Caco-2 (cell line): ENCODE measurements around the gene KLF16. TPM values are rescaled to one million over a fixed set of nuclear protein-coding genes. Genes with fewer than 3 reads are reported as not detected.

ENCODE experiments used
- BruUV-seq: library from RNA; stranded (reverse); fragments of 400-500 nt; replicated peaks from 2 replicates; lab custom pipeline; 2021; lab: Mats Ljungman, UMichigan
- CTCF ChIA-PET: fragments of 300-600 bp; sonication (Branson Sonifier 250); formaldehyde crosslinking; loops from one replicate; lab custom pipeline; 2022; ENCODE audit warnings: antibody characterized with exemption; lab: Charles Lee
- POLR2A ChIA-PET: fragments of 300-600 bp; sonication (Branson Sonifier 250); formaldehyde crosslinking; loops from one replicate; lab custom pipeline; 2022; ENCODE audit warnings: antibody characterized with exemption; lab: Charles Lee
- DNase-seq, 2 experiments: peaks; one replicate each; pipeline versions ENCODE4 v3.0.0 to v3.0.0-alpha.2; 2020 to 2022
- H3K27me3 ChIP-seq: replicated peaks from 2 replicates; pipeline ENCODE4 v1.6.0; 2011; ENCODE audit warnings: low read length; ENCODE audit not compliant: control insufficient read depth, insufficient read depth
- H3K36me3 ChIP-seq: 2 replicates; pipeline ENCODE4 v1.5.1; 2011; ENCODE audit warnings: low read length; ENCODE audit not compliant: control insufficient read depth, insufficient read depth
- H3K4me1 ChIP-seq: fragments of 250-450 bp; sonication (Bioruptor Pico); 2 replicates; pipeline ENCODE4 v1.5.1; 2020; ENCODE audit warnings: mild to moderate bottlenecking
- H3K4me3 ChIP-seq: 2 replicates; pipeline ENCODE4 v1.5.1; 2011; ENCODE audit warnings: low read depth, mild to moderate bottlenecking, control low read depth, low read length
- H3K9me3 ChIP-seq: fragments of 250-450 bp; sonication (Bioruptor Pico); 2 replicates; pipeline ENCODE4 v1.5.1; 2020; ENCODE audit warnings: mild to moderate bottlenecking, moderate library complexity
- H3K27ac Mint-ChIP-seq: one replicate; pipeline ENCODE4 v1.8.0; 2022; ENCODE audit warnings: mixed read lengths; ENCODE audit not compliant: unreplicated experiment
- H3K27me3 Mint-ChIP-seq: one replicate; pipeline ENCODE4 v1.8.0; 2022; ENCODE audit warnings: mixed read lengths; ENCODE audit not compliant: insufficient read depth, unreplicated experiment
- H3K36me3 Mint-ChIP-seq: one replicate; pipeline ENCODE4 v1.8.0; 2022; ENCODE audit warnings: mild to moderate bottlenecking, mixed read lengths; ENCODE audit not compliant: insufficient read depth, unreplicated experiment
- H3K4me1 Mint-ChIP-seq: one replicate; pipeline ENCODE4 v1.8.0; 2022; ENCODE audit warnings: low read depth, mixed read lengths; ENCODE audit not compliant: unreplicated experiment
- H3K4me3 Mint-ChIP-seq: one replicate; pipeline ENCODE4 v1.8.0; 2022; ENCODE audit warnings: mild to moderate bottlenecking, moderate library complexity, mixed read lengths; ENCODE audit not compliant: unreplicated experiment
- H3K9me3 Mint-ChIP-seq: one replicate; pipeline ENCODE4 v1.8.0; 2022; ENCODE audit warnings: mixed read lengths; ENCODE audit not compliant: unreplicated experiment
- CTCF ChIP-seq, 2 experiments: fragments of 200-600 bp in 1 of 2; IDR thresholded peaks; 1 replicate in 1 of 2; 2 replicates in 1 of 2; pipeline versions ENCODE4 v1.5.1 to v1.8.0; 2011 to 2022; ENCODE audit warnings: antibody characterized with exemption in 1 of 2, control low read depth in 1 of 2, inconsistent platforms in 1 of 2, low read depth in 1 of 2, low read length in 1 of 2, mild to moderate bottlenecking in 1 of 2, moderate library complexity in 1 of 2; ENCODE audit not compliant: insufficient read depth in 1 of 2, severe bottlenecking in 1 of 2, unreplicated experiment in 1 of 2
- intact Hi-C: fragments of 100-400 bp; cut with micrococcal nuclease; formaldehyde crosslinking; loops from one replicate; pipeline ENCODE4 v1.10.0; 2022; ENCODE audit not compliant: unreplicated experiment
- total RNA-seq: library from RNA; stranded (reverse); gene quantifications from 2 replicates; pipeline ENCODE4 v1.2.3, GENCODE V29; 2022

KLF16 gene
- total RNA-seq, 1 experiment from 2014 or later = 26.8 TPM

GRCh38 chr19:1837625-1838105 lies 25.7 kb downstream of the KLF16 start:
- peak; percentile 82 to 87 for TF ChIP-seq CTCF (IDR thresholded peaks at IDR 0.05; ENCODE audit: insufficient read depth in 1 of 2, low read depth in 1 of 2, low read length in 1 of 2, severe bottlenecking in 1 of 2, unreplicated experiment in 1 of 2)
- Histone ChIP-seq H3K27me3 (no peaks in the 10 kb centered on the region), H3K9me3 (no peaks in the 10 kb centered on the region), H3K4me3 (no peak overlapping the region), H3K4me1 (no peaks in the 10 kb centered on the region), H3K36me3 (no peaks in the 10 kb centered on the region)
- no TSS peak for BruUV-seq
- peak in 1 of 2 experiments; percentile 70 for DNase-seq
- Mint-ChIP-seq H3K27ac (no peak overlapping the region), H3K4me1 (no peaks in the 10 kb centered on the region), H3K4me3 (no peak overlapping the region), H3K9me3 (no peaks in the 10 kb centered on the region), H3K36me3 (peaks cover 35% of the 10 kb centered on the region), H3K27me3 (no peaks in the 10 kb centered on the region)
- CTCF ChIA-PET = interaction anchor here (0.8 to 2.7 kb wide), 2 partner anchors 12 to 15 kb away, joined by 4 to 14 read pairs; no protein-coding TSS in a partner anchor
- POLR2A ChIA-PET = interaction anchor here (1.2 kb wide), 1 partner anchor 9 kb away, joined by 3 read pairs; no protein-coding TSS in a partner anchor
- intact Hi-C loops = no loop called here

GRCh38 chr19:1837222-1837565 lies 26.2 kb downstream of the KLF16 start:
- Mint-ChIP-seq H3K4me3 (no peak overlapping the region), H3K4me1 (no peaks in the 10 kb centered on the region), H3K27me3 (no peaks in the 10 kb centered on the region), H3K27ac (no peak overlapping the region), H3K9me3 (no peaks in the 10 kb centered on the region), H3K36me3 (peaks cover 38% of the 10 kb centered on the region)
- H3K4me3 ChIP-seq = no peak overlapping the region
- intact Hi-C loops = no loop called here
- TF ChIP-seq CTCF (IDR thresholded peaks at IDR 0.05; ENCODE audit: insufficient read depth in 1 of 2, low read depth in 1 of 2, low read length in 1 of 2, severe bottlenecking in 1 of 2, unreplicated experiment in 1 of 2) = no peak
- no peaks in the 10 kb centered on the region for H3K36me3 ChIP-seq
- H3K27me3 ChIP-seq = no peaks in the 10 kb centered on the region
- no peak for DNase-seq
- H3K9me3 ChIP-seq = no peaks in the 10 kb centered on the region
- no TSS peak for BruUV-seq
- ChIA-PET CTCF (interaction anchor here (0.8 to 2.7 kb wide), 2 partner anchors 11 to 15 kb away, joined by 4 to 14 read pairs; no protein-coding TSS in a partner anchor), POLR2A (no interaction called here)
- no peaks in the 10 kb centered on the region for H3K4me1 ChIP-seq

GRCh38 chr19:1836458-1837221 lies 26.7 kb downstream of the KLF16 start:
- Mint-ChIP-seq H3K4me3 (no peak overlapping the region), H3K36me3 (peaks cover 40% of the 10 kb centered on the region), H3K27ac (peak overlapping the region; percentile 13), H3K4me1 (no peaks in the 10 kb centered on the region), H3K9me3 (no peaks in the 10 kb centered on the region), H3K27me3 (no peaks in the 10 kb centered on the region)
- no peaks in the 10 kb centered on the region for H3K9me3 ChIP-seq
- POLR2A ChIA-PET = no interaction called here
- no peak for DNase-seq
- H3K4me1 ChIP-seq = no peaks in the 10 kb centered on the region
- no peak for TF ChIP-seq CTCF (IDR thresholded peaks at IDR 0.05; ENCODE audit: insufficient read depth in 1 of 2, low read depth in 1 of 2, low read length in 1 of 2, severe bottlenecking in 1 of 2, unreplicated experiment in 1 of 2)
- no peaks in the 10 kb centered on the region for H3K27me3 ChIP-seq
- no peaks in the 10 kb centered on the region for H3K36me3 ChIP-seq
- CTCF ChIA-PET = interaction anchor here (0.8 to 2.7 kb wide), 3 partner anchors 10 to 14 kb away, joined by 4 to 14 read pairs (median 6); no protein-coding TSS in a partner anchor
- H3K4me3 ChIP-seq = no peak overlapping the region
- no TSS peak for BruUV-seq
- intact Hi-C loops = no loop called here
